GM06990 (cell line): ENCODE measurements around the gene SAMD10.

Experiments
- DNase-seq: peaks from one replicate; pipeline ENCODE4 v3.0.0-alpha.2; 2011; ENCODE audit not compliant: insufficient read length; ENCODE audit errors: extremely low read depth
- H3K27me3 ChIP-seq: replicated peaks from 2 replicates; pipeline ENCODE4 v1.6.0; 2011; ENCODE audit warnings: low read length; ENCODE audit not compliant: control insufficient read depth, insufficient read depth
- H3K36me3 ChIP-seq: 2 replicates; pipeline ENCODE4 v1.5.1; 2011; ENCODE audit warnings: low read length; ENCODE audit not compliant: control insufficient read depth, insufficient read depth
- H3K4me3 ChIP-seq: replicated peaks from 2 replicates; pipeline ENCODE4 v1.5.1; 2011; ENCODE audit warnings: low read depth, mild to moderate bottlenecking, control low read depth, low read length
- TF ChIP-seq, protein P1 (sequence below): IDR thresholded peaks from 2 replicates; pipeline ENCODE4 v1.5.1; 2011; ENCODE audit warnings: low read length, control low read depth, mild to moderate bottlenecking, inconsistent platforms; ENCODE audit not compliant: insufficient read depth, poor library complexity, severe bottlenecking

Gene SAMD10

DNA sequence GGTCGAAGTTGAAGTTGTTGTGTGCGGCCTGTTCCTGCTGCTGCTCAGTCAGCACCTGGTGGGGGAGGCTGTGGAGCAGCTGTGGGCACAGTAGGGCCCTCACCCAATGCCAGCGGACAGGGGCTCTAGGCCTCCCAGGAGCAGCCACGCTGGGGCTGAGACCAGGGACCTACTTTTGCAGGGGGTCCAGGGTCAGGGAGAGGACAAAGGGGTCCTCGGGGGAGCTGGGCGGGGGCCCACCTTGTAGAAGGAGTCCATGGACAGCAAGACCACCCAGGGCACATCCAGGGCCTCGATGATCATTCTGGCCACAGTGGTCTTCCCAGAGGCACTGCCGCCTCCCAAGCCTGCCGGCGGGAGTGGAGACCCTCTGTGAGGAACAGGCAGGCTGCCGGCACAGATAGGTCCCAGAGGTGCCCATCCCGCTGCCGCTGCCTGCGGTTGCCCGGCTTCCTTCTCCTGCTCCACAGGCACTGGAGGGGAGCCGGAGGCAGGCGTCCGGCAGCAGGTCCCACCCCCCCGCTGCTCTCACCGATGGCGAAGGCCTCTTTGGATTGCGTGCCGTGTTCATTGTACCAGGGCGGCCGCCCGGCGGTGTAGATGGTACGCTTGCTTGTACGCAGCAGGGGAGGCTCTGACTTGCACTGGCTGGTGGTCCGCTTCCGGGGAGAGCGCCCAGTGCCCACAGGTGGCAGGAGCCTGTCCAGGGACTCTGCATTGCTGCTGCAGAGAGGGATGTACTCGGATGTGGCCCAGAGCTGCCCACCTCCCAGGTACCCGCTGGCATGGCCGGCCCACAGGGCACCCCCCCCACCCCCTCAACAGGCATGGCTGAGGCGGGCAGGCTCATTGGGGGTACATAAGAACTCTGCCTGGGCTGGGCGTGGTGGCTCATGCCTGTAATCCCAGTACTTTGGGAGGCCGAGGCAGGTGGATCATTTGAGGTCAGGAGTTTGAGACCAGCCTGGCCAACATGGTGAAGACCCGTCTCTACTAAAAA lies 33.2 kb downstream of the SAMD10 start:
- H3K4me3 ChIP-seq, result no peak overlapping the region
- TF ChIP-seq, protein P1, sequence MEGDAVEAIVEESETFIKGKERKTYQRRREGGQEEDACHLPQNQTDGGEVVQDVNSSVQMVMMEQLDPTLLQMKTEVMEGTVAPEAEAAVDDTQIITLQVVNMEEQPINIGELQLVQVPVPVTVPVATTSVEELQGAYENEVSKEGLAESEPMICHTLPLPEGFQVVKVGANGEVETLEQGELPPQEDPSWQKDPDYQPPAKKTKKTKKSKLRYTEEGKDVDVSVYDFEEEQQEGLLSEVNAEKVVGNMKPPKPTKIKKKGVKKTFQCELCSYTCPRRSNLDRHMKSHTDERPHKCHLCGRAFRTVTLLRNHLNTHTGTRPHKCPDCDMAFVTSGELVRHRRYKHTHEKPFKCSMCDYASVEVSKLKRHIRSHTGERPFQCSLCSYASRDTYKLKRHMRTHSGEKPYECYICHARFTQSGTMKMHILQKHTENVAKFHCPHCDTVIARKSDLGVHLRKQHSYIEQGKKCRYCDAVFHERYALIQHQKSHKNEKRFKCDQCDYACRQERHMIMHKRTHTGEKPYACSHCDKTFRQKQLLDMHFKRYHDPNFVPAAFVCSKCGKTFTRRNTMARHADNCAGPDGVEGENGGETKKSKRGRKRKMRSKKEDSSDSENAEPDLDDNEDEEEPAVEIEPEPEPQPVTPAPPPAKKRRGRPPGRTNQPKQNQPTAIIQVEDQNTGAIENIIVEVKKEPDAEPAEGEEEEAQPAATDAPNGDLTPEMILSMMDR, result no peak
- H3K36me3 ChIP-seq, result peaks cover 32% of the 10 kb centered on the region
- DNase-seq, result no peak
- no peaks in the 10 kb centered on the region for H3K27me3 ChIP-seq

- TF ChIP-seq, protein P1, result no peak
- no peak for DNase-seq
- no peak overlapping the region for H3K4me3 ChIP-seq
- H3K27me3 ChIP-seq, result no peaks in the 10 kb centered on the region
- peaks cover 34% of the 10 kb centered on the region for H3K36me3 ChIP-seq
These were observed 34.3 kb downstream of the SAMD10 start for GRCh38 chr20:63945031-63945658.

GRCh38 chr20:63944078-63944941 lies 35.1 kb downstream of the SAMD10 start:
- Histone ChIP-seq H3K4me3 (no peak overlapping the region), H3K36me3 (peaks cover 38% of the 10 kb centered on the region), H3K27me3 (no peaks in the 10 kb centered on the region)
- DNase-seq, result no peak
- TF ChIP-seq, protein P1, result no peak

GRCh38 chr20:63943808-63944077 lies 35.7 kb downstream of the SAMD10 start:
- peaks cover 40% of the 10 kb centered on the region for H3K36me3 ChIP-seq
- DNase-seq, result no peak

More at GRCh38 chr20:63943808-63944077, 35.7 kb downstream of the SAMD10 start:
- Histone ChIP-seq H3K27me3 (no peaks in the 10 kb centered on the region), H3K4me3 (no peak overlapping the region)
- TF ChIP-seq, protein P1, result no peak
